GM12892 (cell line): ENCODE results near the gene LRMDA.

Source experiments
- POLR2A ChIP-seq: IDR thresholded peaks from 2 replicates; pipeline ENCODE4 v1.6.1; 2011; ENCODE audit warnings: low read depth, low read length, control low read depth
- POLR2AphosphoS5 ChIP-seq: IDR thresholded peaks from 2 replicates; pipeline ENCODE4 v1.6.1; 2011; ENCODE audit warnings: low read depth, low read length, control low read depth
- TAF1 ChIP-seq: IDR thresholded peaks from 2 replicates; pipeline ENCODE4 v1.6.1; 2011; ENCODE audit warnings: low read depth, mild to moderate bottlenecking, control low read depth, low read length, borderline replicate concordance

DNA sequence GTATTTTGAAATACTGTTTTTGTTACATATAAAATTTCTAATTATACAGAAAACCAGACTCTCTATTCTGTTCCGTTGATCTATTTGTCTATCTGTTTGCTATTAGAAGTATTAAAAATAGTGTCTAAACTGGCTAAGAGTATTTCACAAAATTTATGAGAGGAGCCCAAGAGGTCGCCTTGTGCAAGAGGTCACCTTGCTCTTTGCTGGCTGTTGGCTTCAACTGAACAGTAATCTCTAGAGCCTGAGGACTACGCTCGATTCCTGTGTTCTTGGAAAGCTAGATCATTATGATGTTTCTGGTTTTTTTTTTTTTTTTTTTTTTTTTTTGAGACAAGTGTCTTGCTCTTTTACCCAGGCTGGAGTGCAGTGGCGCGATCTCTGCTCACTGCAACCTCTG, 428.6 kb downstream of the LRMDA start:
- no peak for TF ChIP-seq POLR2AphosphoS5
- TF ChIP-seq POLR2A, result no peak
- TF ChIP-seq TAF1, result no peak
